K562 (cell line): ENCODE data around the gene TRAIP. TPM values are rescaled to one million over a fixed set of nuclear protein-coding genes. Genes with fewer than 3 reads are reported as not detected.

Experiments used
- ATAC-seq: fragments of 200-7000 bp; cut with Tn5 transposase; 3 replicates; pipeline ENCODE4 v1.9.1; 2020; ENCODE audit warnings: moderate library complexity
- BruUV-seq: library from RNA; stranded (reverse); fragments of 400-500 nt; replicated peaks from 2 replicates; lab custom pipeline; 2021; lab: Mats Ljungman, UMichigan
- CTCF ChIA-PET: fragments of 300-600 bp; formaldehyde crosslinking; extraction: SDS; loops from one replicate; lab custom pipeline; 2021; ENCODE audit warnings: low intra/inter-chr PET ratio; lab: Yijun Ruan, JAX
- POLR2A ChIA-PET: fragments of 300-600, 350-650 bp; sonication (Branson Sonifier 250); formaldehyde crosslinking; extraction: SDS; loops from one replicate; lab custom pipeline; 2021; ENCODE audit warnings: antibody characterized with exemption, inconsistent platforms; lab: Yijun Ruan, JAX
- DNase-seq, 4 experiments: peaks; one replicate each; pipeline versions ENCODE4 v3.0.0 to v3.0.0-alpha.2; 2011 to 2018; ENCODE audit warnings: low spot score in 3 of 4, mixed read lengths in 3 of 4; ENCODE audit errors: extremely low read depth in 1 of 4
- FAIRE-seq: peaks from 2 replicates; lab custom pipeline; 2011; peaks lifted over from hg19 to GRCh38; lab: Jason Lieb, UNC
- H2AFZ ChIP-seq: 2 replicates; pipeline ENCODE4 v1.6.0; 2011; ENCODE audit warnings: low read depth, low read length, control low read depth, inconsistent platforms
- H3K27ac ChIP-seq: fragments of 200-600 bp; 3 replicates; pipeline ENCODE4 v1.8.0; 2011; ENCODE audit warnings: low read depth, mild to moderate bottlenecking, control low read depth, inconsistent platforms, low read length, moderate library complexity, mixed read lengths; ENCODE audit errors: extremely low read depth
- H3K27me3 ChIP-seq, 2 experiments: fragments of 300-600 bp in 1 of 2; 2 replicates in 1 of 2; 3 replicates in 1 of 2; pipeline versions ENCODE4 v1.6.0 to v1.8.0; 2011; ENCODE audit warnings: inconsistent platforms in 2 of 2, low read length in 2 of 2, mild to moderate bottlenecking in 1 of 2, mixed read lengths in 1 of 2, moderate library complexity in 1 of 2; ENCODE audit not compliant: control insufficient read depth in 2 of 2, insufficient read depth in 2 of 2
- H3K36me3 ChIP-seq: fragments of 300-600 bp; 3 replicates; pipeline ENCODE4 v1.8.0; 2011; ENCODE audit warnings: mild to moderate bottlenecking, low read length, inconsistent platforms; ENCODE audit not compliant: control insufficient read depth, insufficient read depth
- H3K4me1 ChIP-seq, 2 experiments: fragments of 200-600 bp in 1 of 2; replicated peaks in 1 of 2; 2 replicates in 1 of 2; 3 replicates in 1 of 2; pipeline versions ENCODE4 v1.5.1 to v1.8.0; 2011; ENCODE audit warnings: inconsistent platforms in 2 of 2, low read length in 2 of 2, mild to moderate bottlenecking in 1 of 2, mixed read lengths in 1 of 2, moderate library complexity in 1 of 2; ENCODE audit not compliant: control insufficient read depth in 2 of 2, insufficient read depth in 2 of 2
- H3K4me2 ChIP-seq: 2 replicates; pipeline ENCODE4 v1.6.1; 2011; ENCODE audit warnings: low read length, control low read depth, inconsistent platforms, mixed read lengths; ENCODE audit not compliant: insufficient read depth
- H3K4me3 ChIP-seq: fragments of 200-600 bp; sonication (generic), shearing (Covaris generic); 2 replicates; pipeline ENCODE4 v1.5.1; 2016; ENCODE audit warnings: control low read depth, inconsistent platforms
- H3K79me2 ChIP-seq: fragments of 200-600 bp; 3 replicates; pipeline ENCODE4 v1.8.0; 2011; ENCODE audit warnings: low read length, inconsistent platforms; ENCODE audit not compliant: control insufficient read depth, insufficient read depth
- H3K9ac ChIP-seq, 2 experiments: 2 replicates each; pipeline versions ENCODE4 v1.6.0 to v1.6.1; 2011; ENCODE audit warnings: low read depth in 2 of 2, low read length in 2 of 2, control low read depth in 1 of 2, inconsistent platforms in 1 of 2, mild to moderate bottlenecking in 1 of 2, mixed read lengths in 1 of 2; ENCODE audit not compliant: insufficient read depth in 1 of 2
- H3K9me1 ChIP-seq: one replicate; pipeline ENCODE4 v1.6.0; 2011; ENCODE audit warnings: inconsistent platforms, mild to moderate bottlenecking, low read length, moderate library complexity; ENCODE audit not compliant: control insufficient read depth, insufficient read depth
- H3K9me3 ChIP-seq: replicated peaks from 2 replicates; pipeline ENCODE4 v1.5.1; 2011; ENCODE audit warnings: low read depth, low read length, inconsistent platforms; ENCODE audit not compliant: control insufficient read depth, insufficient read depth
- H4K20me1 ChIP-seq: replicated peaks from 2 replicates; pipeline ENCODE4 v1.6.1; 2011; ENCODE audit warnings: low read length, inconsistent platforms, mixed read lengths; ENCODE audit not compliant: control insufficient read depth, insufficient read depth
- CREB3 ChIP-seq: fragments of 450-650 bp; conservative IDR thresholded peaks from 2 replicates; pipeline ENCODE4 v1.6.1; 2016; ENCODE audit warnings: missing genetic modification characterization, low read depth, mild to moderate bottlenecking, missing compliant biosample characterization, moderate library complexity
- MEF2A ChIP-seq: IDR thresholded peaks from 2 replicates; pipeline ENCODE4 v1.6.1; 2011; ENCODE audit warnings: low read depth, mild to moderate bottlenecking, low read length, moderate library complexity; ENCODE audit not compliant: control insufficient read depth
- SMARCC2 ChIP-seq: fragments of 450-650 bp; IDR thresholded peaks from 2 replicates; pipeline ENCODE4 v1.6.1; 2017; ENCODE audit warnings: antibody characterized with exemption, moderate library complexity, mild to moderate bottlenecking, low read depth
- in situ Hi-C: fragments of 300-500 bp; cut with MboI; formaldehyde crosslinking; loops from 4 replicates; pipeline ENCODE4 v1.15.0; 2018; ENCODE audit warnings: inconsistent platforms, mixed read lengths
- intact Hi-C: fragments of 100-400 bp; cut with micrococcal nuclease; formaldehyde crosslinking; loops from 2 replicates; pipeline ENCODE4 v1.14.2; 2022
- polyA plus RNA-seq, 8 experiments: library from polyadenylated mRNA; depleted of rRNA in 4 of 8; stranded (reverse) in 5 of 8; unstranded in 3 of 8; fragments of >200 nt; fragmentation: Nextera tagmentation in 2 of 8; fragmentation: Illumina TruSeq in 1 of 8; extraction: Ambion mirVana in 2 of 8; extraction: Trizol in 1 of 8; gene quantifications; 2 replicates each; pipeline versions ENCODE4 v1.2.1 to v1.2.3, GENCODE V29; 2011 to 2014; ENCODE audit warnings: inconsistent platforms in 1 of 8, missing spikeins in 1 of 8
- total RNA-seq, 7 experiments: library from RNA; depleted of rRNA in 6 of 7; stranded (reverse); fragments of >200 nt in 6 of 7; fragmentation: Illumina TruSeq in 2 of 7; extraction: Trizol in 2 of 7; gene quantifications; 2 replicates each; pipeline versions ENCODE4 v1.2.1 to v1.2.3, GENCODE V29; 2011 to 2021; ENCODE audit warnings: low replicate concordance in 1 of 7

TRAIP gene
- total and polyA plus RNA-seq, 9 of the 15 experiments (the other 6 are each of a cell fraction or from before 2014, with no cell fraction given) = 14.3 to 38.6 (median 21.2) TPM

GRCh38 chr3:49889296-49889695, 32.9 kb upstream of the TRAIP start (continued):
- no peak for TF ChIP-seq CREB3 (tag)

GRCh38 chr3:49886922-49887265, 30.5 kb upstream of the TRAIP start:
- Histone ChIP-seq H3K27ac (no peak overlapping the region; the same call in 2 of the 3 replicates), H3K9ac (peak overlapping the region in 1 of 2 experiments; percentile 71; a peak in 2 of 4 replicates), H3K36me3 (no peaks in the 10 kb centered on the region), H3K4me2 (no peak overlapping the region), H3K27me3 (no peaks in the 10 kb centered on the region), H3K9me3 (no peaks in the 10 kb centered on the region), H3K79me2 (no peaks in the 10 kb centered on the region), H3K4me3 (no peak overlapping the region), H3K4me1 (peaks cover 5 to 8% of the 10 kb centered on the region in 2 experiments; a peak in 3 of 5 replicates), H2AFZ (no peak overlapping the region), H4K20me1 (no peaks in the 10 kb centered on the region), H3K9me1 (no peaks in the 10 kb centered on the region)
- intact Hi-C loops = no loop called here
- DNase-seq (no peak), FAIRE-seq (peak; percentile 42), ATAC-seq (no peak; the same call in 2 of the 3 replicates)
- TF ChIP-seq SMARCC2 (no peak), MEF2A (0 out of 2 replicates have a peak, but pooled peaks have one; percentile 34)
- CTCF ChIA-PET = no interaction called here
- in situ Hi-C loops = no loop called here
- BruUV-seq = no TSS peak
- POLR2A ChIA-PET = no interaction called here
